ENCODE data around the gene RGS19. TPM values are rescaled to one million over a fixed set of nuclear protein-coding genes. Genes with fewer than 3 reads are reported as not detected.

The RGS19 gene
- total and polyA plus RNA-seq, 9 donors, result 4.9 to 10.4 (median 7.2) TPM

DNA sequence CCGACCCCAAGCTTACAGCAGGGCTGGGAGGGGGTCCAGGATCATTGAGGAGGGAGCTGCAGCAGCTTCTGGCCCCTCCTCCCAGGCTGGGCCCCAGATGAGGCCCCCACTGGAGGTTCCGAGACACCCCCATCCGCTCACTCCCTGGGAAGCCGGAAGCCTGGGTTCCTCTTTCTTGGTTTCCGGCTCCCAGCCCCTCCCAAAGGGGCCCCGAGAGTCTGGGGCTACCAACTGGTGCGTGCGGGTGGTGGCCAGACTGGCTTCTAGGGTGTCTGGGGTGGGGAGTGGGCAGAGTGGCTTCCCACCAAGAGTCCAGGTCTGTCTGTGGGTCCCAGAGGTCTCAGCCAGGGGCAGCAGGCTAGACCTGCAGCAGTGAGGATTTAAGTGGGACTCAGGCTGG, 2.2 kb downstream of the RGS19 start:
- WGBS (ENCODE audit: insufficient coverage), result 80% methylated on average over 4 of the region's 8 CpGs
- Histone ChIP-seq H3K4me1 (ENCODE audit: control insufficient read depth, insufficient read depth, low read length) (peaks cover 22% of the 10 kb centered on the region), H3K4me3 (ENCODE audit: low read length) (peak overlapping the region; percentile 15), H3K36me3 (ENCODE audit: control insufficient read depth, insufficient read depth, low read length) (peaks cover 16% of the 10 kb centered on the region), H3K9me3 (replicated peaks; ENCODE audit: control insufficient read depth, low read depth, low read length) (no peaks in the 10 kb centered on the region), H3K27ac (ENCODE audit: low read length) (no peak overlapping the region), H3K27me3 (ENCODE audit: control insufficient read depth, insufficient read depth, low read length) (peaks cover 8% of the 10 kb centered on the region)
- DNase-seq, result peak; percentile 50

DNA sequence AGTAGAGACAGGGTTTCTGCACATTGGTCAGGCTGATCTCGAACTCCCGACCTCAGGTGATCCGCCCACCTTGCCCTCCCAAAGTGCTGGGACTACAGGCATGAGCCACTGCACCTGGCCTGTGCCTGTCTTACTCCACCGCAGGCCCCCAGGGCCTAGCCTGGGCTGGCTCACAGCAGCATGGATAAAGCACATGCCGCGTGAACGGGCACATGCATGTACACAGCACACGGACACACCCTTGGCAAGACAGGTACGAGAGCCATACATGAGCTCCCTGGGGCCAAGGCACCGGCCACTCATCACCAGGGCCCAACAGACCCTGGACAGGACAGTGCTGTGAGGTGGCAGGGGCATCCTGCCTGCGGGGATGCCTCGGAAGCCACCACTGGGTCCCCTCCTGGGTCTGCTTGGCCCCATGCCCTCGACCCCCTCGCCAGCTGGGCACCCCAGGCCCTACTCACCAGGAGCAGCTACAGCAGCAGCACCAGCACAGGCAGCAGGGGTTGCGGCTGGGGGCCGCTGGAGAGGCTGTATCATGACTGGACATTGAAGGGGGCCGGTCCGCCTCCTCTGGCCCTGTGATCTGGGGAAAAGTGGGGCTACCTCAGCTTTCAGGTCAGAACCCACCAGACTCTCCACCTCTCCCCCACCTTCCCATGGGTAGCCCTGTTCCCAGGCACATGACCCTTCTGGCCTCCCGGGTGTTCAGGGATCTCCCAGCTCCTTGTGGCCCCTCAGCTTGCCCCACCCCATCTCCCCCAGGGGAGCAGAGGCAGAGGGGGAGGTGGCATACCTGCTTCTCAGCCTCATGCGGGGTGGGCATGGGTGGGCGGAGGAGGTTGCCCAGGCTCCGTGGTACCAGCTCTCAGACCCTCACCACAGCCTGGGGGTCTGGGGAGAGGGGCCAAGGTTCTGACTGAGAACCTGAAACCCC, 3.0 kb downstream of the RGS19 start:
- Histone ChIP-seq H3K27ac (ENCODE audit: low read length) (no peak overlapping the region), H3K4me3 (ENCODE audit: low read length) (no peak overlapping the region), H3K27me3 (ENCODE audit: control insufficient read depth, insufficient read depth, low read length) (peaks cover 3% of the 10 kb centered on the region), H3K36me3 (ENCODE audit: control insufficient read depth, insufficient read depth, low read length) (peaks cover 23% of the 10 kb centered on the region), H3K9me3 (replicated peaks; ENCODE audit: control insufficient read depth, low read depth, low read length) (no peaks in the 10 kb centered on the region), H3K4me1 (ENCODE audit: control insufficient read depth, insufficient read depth, low read length) (peaks cover 20% of the 10 kb centered on the region)
- no peak for DNase-seq
- WGBS (ENCODE audit: insufficient coverage), result 85% methylated on average over 9 of the region's 22 CpGs

DNA sequence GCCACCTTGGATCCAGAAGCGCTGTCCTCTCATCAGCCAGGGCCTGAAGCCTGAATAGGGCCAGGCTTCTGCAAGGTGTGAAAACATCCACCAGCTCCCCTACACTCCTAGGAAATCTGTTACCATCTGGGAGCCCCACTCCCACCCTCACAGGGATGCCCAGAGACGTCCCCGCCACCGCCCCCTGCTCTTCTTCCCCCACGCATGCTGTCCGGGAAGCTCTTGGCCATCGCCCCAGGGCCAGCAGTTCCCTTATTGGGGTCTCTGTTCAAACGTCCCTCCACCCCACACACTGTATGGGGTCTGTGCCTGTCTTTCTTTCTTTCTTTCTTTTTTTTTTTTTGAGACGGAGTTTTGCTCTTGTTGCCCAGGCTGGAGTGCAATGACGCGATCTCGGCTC, 3.8 kb downstream of the RGS19 start:
- no peaks in the 10 kb centered on the region for H3K27me3 ChIP-seq (ENCODE audit: control insufficient read depth, insufficient read depth, low read length)
- WGBS (ENCODE audit: insufficient coverage), result 82% methylated on average over 7 of the region's 12 CpGs
- DNase-seq, result no peak
- no peaks in the 10 kb centered on the region for H3K9me3 ChIP-seq (replicated peaks; ENCODE audit: control insufficient read depth, low read depth, low read length)
- no peak overlapping the region for H3K4me3 ChIP-seq (ENCODE audit: low read length)
- peaks cover 20% of the 10 kb centered on the region for H3K4me1 ChIP-seq (ENCODE audit: control insufficient read depth, insufficient read depth, low read length)
- H3K27ac ChIP-seq (ENCODE audit: low read length), result no peak overlapping the region
- peaks cover 27% of the 10 kb centered on the region for H3K36me3 ChIP-seq (ENCODE audit: control insufficient read depth, insufficient read depth, low read length)

DNA sequence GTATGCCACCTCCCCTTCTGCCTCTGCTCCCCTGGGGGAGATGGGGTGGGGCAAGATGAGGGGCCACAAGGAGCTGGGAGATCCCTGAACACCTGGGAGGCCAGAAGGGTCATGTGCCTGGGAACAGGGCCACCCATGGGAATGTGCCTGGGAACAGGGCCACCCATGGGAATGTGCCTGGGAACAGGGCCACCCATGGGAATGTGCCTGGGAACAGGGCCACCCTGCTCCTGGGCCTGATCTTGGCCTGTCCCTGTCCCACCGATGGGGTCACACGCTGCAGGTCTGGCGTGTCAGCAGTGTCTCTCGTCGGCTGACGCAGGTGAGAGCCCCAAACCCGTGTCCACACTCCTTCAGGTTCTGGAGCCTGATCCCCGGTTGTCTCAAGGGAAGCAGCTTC, 4.4 kb downstream of the RGS19 start:
- 87% methylated on average over 8 of the region's 8 CpGs for WGBS (ENCODE audit: insufficient coverage)
- Histone ChIP-seq H3K27me3 (ENCODE audit: control insufficient read depth, insufficient read depth, low read length) (no peaks in the 10 kb centered on the region), H3K9me3 (replicated peaks; ENCODE audit: control insufficient read depth, low read depth, low read length) (no peaks in the 10 kb centered on the region), H3K4me1 (ENCODE audit: control insufficient read depth, insufficient read depth, low read length) (peaks cover 16% of the 10 kb centered on the region), H3K27ac (ENCODE audit: low read length) (no peak overlapping the region), H3K36me3 (ENCODE audit: control insufficient read depth, insufficient read depth, low read length) (peaks cover 33% of the 10 kb centered on the region), H3K4me3 (ENCODE audit: low read length) (no peak overlapping the region)
- no peak for DNase-seq

DNA sequence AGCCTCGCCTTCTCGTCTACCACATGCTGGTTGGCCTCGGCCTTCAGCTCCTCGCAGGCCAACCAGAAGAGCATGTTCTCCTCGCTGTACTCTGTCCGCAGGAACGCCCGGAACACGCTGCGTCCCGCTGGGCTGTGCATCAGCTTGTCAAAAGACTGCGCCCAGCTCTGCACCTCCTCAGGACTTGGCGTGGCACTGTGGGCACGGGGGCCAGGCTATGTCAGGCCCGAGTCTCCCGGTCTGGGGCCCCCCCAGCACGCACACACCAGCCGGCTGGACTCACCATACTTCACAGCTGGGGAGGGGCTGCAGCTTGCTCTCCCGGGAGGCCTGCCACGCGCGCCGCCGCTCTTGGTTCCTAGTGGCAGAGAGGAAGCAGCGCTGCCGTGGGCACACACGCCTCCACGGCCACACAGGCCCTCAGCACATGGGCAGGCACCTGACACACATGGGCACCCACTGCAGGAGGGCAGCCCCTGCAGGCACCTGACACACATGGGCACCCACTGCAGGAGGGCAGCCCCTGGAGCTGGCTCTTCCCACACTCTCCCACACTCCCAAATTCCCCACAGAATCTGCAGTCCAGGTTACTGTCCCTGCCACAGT, 5.0 kb downstream of the RGS19 start:
- Histone ChIP-seq H3K4me1 (ENCODE audit: control insufficient read depth, insufficient read depth, low read length) (peaks cover 16% of the 10 kb centered on the region), H3K36me3 (ENCODE audit: control insufficient read depth, insufficient read depth, low read length) (peaks cover 37% of the 10 kb centered on the region), H3K27ac (ENCODE audit: low read length) (no peak overlapping the region), H3K9me3 (replicated peaks; ENCODE audit: control insufficient read depth, low read depth, low read length) (no peaks in the 10 kb centered on the region), H3K27me3 (ENCODE audit: control insufficient read depth, insufficient read depth, low read length) (no peaks in the 10 kb centered on the region), H3K4me3 (ENCODE audit: low read length) (no peak overlapping the region)
- DNase-seq, result no peak
- WGBS (ENCODE audit: insufficient coverage), result 82% methylated on average over 28 of the region's 28 CpGs

DNA sequence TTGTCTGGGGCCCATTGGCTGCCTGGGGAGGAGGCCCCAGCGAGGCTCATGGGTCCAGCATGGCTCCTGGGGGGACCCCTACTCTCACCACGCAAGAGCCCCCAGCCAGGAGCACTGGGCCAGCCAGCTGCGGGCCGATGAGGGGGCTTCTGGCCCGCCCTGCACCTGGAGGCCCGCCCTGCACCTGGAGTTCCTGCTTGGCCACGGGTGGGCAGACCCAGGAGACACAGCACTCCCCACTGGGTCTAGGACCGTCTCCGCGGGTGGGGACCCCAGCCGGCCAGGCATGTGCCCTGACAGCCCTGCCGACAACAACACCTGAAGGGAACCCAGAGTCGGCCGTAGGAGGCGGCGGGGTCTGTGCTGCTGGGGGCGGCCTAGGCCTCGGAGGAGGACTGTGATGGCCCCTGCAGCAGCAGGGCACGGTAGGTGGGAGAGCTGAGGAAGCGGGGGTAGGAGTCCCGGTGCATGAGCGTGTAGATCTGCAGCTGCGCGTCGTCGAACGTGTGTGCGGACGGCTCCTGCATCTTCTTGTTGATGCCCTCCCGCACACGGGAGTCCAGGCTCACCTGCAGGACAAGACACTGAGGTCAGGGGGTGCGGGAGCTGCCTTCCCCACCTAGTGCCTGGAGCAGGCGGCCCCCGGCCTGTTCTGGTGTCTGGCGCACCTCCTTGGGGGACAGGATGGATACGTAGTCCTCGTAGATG, 5.7 kb downstream of the RGS19 start:
- peaks cover 40% of the 10 kb centered on the region for H3K36me3 ChIP-seq (ENCODE audit: control insufficient read depth, insufficient read depth, low read length)
- no peaks in the 10 kb centered on the region for H3K27me3 ChIP-seq (ENCODE audit: control insufficient read depth, insufficient read depth, low read length)
- no peak for DNase-seq
- WGBS (ENCODE audit: insufficient coverage), result 84% methylated on average over 33 of the region's 37 CpGs
- no peak overlapping the region for H3K4me3 ChIP-seq (ENCODE audit: low read length)
- H3K4me1 ChIP-seq (ENCODE audit: control insufficient read depth, insufficient read depth, low read length), result peaks cover 10% of the 10 kb centered on the region
- H3K27ac ChIP-seq (ENCODE audit: low read length), result no peak overlapping the region
- H3K9me3 ChIP-seq (replicated peaks; ENCODE audit: control insufficient read depth, low read depth, low read length), result no peaks in the 10 kb centered on the region

DNA sequence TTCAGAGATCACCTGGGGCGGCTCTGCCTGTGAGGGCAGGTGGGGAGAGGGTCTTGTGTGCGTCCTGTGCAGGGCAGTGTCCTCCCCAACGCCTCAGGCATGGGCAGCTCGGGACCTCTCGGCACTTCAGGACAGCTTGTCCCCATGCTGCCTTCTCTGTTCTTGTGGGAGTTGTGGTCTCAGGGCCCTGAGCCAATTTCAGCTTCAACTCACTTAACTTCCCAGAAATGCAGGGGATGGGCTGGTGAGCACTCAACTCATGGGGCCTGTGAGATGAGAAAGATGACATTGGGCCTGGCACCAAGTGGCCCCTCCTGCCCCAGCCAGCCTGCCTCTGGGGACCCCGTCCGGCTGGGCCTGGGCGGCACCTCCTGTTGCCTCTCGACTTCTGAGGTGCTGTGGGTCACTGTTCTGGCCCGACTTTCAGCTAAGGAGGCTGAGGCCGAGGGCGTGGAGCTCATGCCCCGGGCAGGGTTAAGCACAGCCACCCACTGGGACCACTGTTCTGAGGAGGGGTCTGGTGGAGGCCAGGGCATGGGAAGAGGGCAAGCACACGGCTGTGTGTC, 6.7 kb downstream of the RGS19 start:
- Histone ChIP-seq H3K27ac (ENCODE audit: low read length) (no peak overlapping the region), H3K4me3 (ENCODE audit: low read length) (no peak overlapping the region), H3K36me3 (ENCODE audit: control insufficient read depth, insufficient read depth, low read length) (peaks cover 44% of the 10 kb centered on the region), H3K9me3 (replicated peaks; ENCODE audit: control insufficient read depth, low read depth, low read length) (no peaks in the 10 kb centered on the region), H3K27me3 (ENCODE audit: control insufficient read depth, insufficient read depth, low read length) (no peaks in the 10 kb centered on the region), H3K4me1 (ENCODE audit: control insufficient read depth, insufficient read depth, low read length) (peaks cover 2% of the 10 kb centered on the region)
- 77% methylated on average over 10 of the region's 14 CpGs for WGBS (ENCODE audit: insufficient coverage)
- DNase-seq, result no peak

DNA sequence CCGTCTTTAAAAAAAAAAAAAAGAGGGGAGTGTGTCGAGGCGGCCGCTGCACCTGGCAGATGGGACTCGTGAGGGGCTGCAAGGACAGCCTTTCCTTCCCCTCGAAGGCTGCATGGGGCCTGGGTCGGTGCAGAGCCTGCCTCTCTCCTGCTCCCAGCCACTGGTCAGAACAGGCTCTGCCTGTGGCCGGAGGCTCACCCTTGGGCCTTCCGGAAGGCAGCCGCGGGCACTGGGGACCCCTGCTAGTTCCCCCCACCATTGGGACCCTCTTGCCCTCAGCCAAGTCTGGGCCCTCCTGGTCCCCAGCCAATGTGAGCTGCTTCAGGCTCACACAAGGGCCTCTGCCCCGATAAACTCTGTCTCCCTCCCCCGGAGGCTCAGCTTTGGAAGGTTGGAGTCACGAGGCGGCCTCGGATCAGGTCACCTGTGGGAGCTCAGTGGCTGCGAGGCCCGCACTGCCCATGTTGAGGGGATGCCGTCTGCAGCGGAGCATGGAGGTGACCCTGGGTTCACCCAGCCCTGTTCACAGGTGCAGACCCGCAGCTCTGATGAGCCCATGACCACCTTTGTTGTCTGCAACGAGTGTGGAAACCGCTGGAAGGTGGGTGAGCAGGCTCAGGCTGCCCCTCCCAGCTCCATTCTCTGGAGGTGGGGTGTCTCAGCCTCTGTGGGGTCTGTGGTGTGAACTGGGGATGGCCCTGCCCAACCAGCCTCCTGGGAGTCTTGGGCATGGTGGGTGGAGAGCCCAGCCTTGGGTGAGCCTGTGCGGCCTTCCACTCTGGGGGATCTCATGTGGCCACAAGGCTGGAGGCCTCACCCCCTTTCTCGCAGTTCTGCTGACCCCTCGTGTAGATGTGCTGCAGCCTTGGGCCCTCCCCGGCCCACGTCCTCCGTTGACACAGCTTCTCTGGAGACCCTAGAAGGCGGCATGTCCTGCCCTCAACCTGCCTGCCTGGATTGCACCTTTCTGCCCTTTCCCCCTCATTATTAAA, 7.7 kb downstream of the RGS19 start:
- Histone ChIP-seq H3K9me3 (replicated peaks; ENCODE audit: control insufficient read depth, low read depth, low read length) (no peaks in the 10 kb centered on the region), H3K27me3 (ENCODE audit: control insufficient read depth, insufficient read depth, low read length) (no peaks in the 10 kb centered on the region), H3K4me1 (ENCODE audit: control insufficient read depth, insufficient read depth, low read length) (peaks cover 2% of the 10 kb centered on the region), H3K4me3 (ENCODE audit: low read length) (no peak overlapping the region), H3K27ac (ENCODE audit: low read length) (no peak overlapping the region), H3K36me3 (ENCODE audit: control insufficient read depth, insufficient read depth, low read length) (peaks cover 44% of the 10 kb centered on the region)
- no peak for DNase-seq
- WGBS (ENCODE audit: insufficient coverage), result 82% methylated on average over 29 of the region's 30 CpGs

DNA sequence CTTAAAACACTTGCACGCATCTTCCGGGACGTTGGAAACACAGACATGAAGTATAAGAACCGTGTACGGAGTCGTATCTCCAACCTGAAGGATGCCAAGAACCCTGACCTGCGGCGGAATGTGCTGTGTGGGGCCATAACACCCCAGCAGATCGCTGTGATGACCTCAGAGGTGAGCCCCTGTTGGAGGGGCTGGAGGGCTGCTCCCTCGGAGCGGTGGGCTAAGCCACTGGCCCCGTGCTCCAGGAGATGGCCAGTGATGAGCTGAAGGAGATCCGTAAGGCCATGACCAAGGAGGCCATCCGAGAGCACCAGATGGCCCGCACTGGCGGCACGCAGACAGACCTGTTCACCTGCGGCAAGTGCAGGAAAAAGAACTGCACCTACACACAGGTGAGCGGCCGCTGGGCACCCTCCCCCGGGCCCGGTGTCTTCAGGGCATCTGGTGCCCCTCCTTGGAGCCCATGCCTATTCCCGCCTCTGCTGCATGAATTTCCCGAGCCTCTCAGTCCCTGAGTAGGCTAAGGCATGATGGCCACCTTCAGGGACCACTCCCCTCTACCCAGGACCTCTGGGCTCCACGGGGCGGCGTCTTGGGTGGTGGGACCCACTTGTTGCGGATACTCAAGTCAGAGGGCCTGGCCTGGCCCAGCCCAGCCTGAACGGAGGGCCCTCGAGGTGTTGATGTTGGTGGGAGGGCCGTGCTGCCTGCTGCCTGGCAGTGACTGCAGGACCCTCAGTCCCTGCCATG, 8.9 kb downstream of the RGS19 start:
- no peaks in the 10 kb centered on the region for H3K27me3 ChIP-seq (ENCODE audit: control insufficient read depth, insufficient read depth, low read length)
- no peak overlapping the region for H3K27ac ChIP-seq (ENCODE audit: low read length)
- H3K36me3 ChIP-seq (ENCODE audit: control insufficient read depth, insufficient read depth, low read length), result peaks cover 44% of the 10 kb centered on the region
- DNase-seq, result no peak
- no peak overlapping the region for H3K4me3 ChIP-seq (ENCODE audit: low read length)
- no peaks in the 10 kb centered on the region for H3K9me3 ChIP-seq (replicated peaks; ENCODE audit: control insufficient read depth, low read depth, low read length)
- peaks cover 2% of the 10 kb centered on the region for H3K4me1 ChIP-seq (ENCODE audit: control insufficient read depth, insufficient read depth, low read length)
- 88% methylated on average over 27 of the region's 31 CpGs for WGBS (ENCODE audit: insufficient coverage)
